Trophoblast cell (in vitro differentiated cells and primary cell): ENCODE data around the gene GYG2.

ENCODE experiments used
- DNase-seq, 2 donors: peaks; one replicate each; pipeline ENCODE4 v3.0.0-alpha.2; 2016
- H2AFZ ChIP-seq: 2 replicates; pipeline ENCODE4 v1.6.1; 2013; ENCODE audit warnings: low read length, moderate library complexity, mild to moderate bottlenecking; ENCODE audit not compliant: insufficient read depth, poor library complexity
- H2AK5ac ChIP-seq: 2 replicates; pipeline ENCODE4 v1.6.1; 2013; ENCODE audit warnings: mild to moderate bottlenecking, low read length
- H2BK120ac ChIP-seq: 2 replicates; pipeline ENCODE4 v1.6.1; 2013; ENCODE audit warnings: low read length, mild to moderate bottlenecking, moderate library complexity; ENCODE audit not compliant: insufficient read depth, poor library complexity
- H2BK12ac ChIP-seq: 2 replicates; pipeline ENCODE4 v1.6.1; 2013; ENCODE audit warnings: mild to moderate bottlenecking, low read length, moderate library complexity
- H2BK5ac ChIP-seq: 2 replicates; pipeline ENCODE4 v1.6.1; 2013; ENCODE audit warnings: low read length, low read depth, moderate library complexity, mild to moderate bottlenecking; ENCODE audit not compliant: poor library complexity
- H3K14ac ChIP-seq: 2 replicates; pipeline ENCODE4 v1.6.1; 2013; ENCODE audit warnings: mild to moderate bottlenecking, low read length
- H3K18ac ChIP-seq: 2 replicates; pipeline ENCODE4 v1.6.1; 2013; ENCODE audit warnings: mild to moderate bottlenecking, low read length
- H3K23ac ChIP-seq: 2 replicates; pipeline ENCODE4 v1.6.1; 2013; ENCODE audit warnings: low read length
- H3K27ac ChIP-seq: 2 replicates; pipeline ENCODE4 v1.5.1; 2013; ENCODE audit warnings: low read depth, mild to moderate bottlenecking, inconsistent platforms, low read length, moderate library complexity
- H3K27me3 ChIP-seq: 2 replicates; pipeline ENCODE4 v1.6.1; 2013; ENCODE audit warnings: inconsistent platforms, mild to moderate bottlenecking, low read length, moderate library complexity; ENCODE audit not compliant: insufficient read depth
- H3K36me3 ChIP-seq, 2 experiments: 1 replicate in 1 of 2; 2 replicates in 1 of 2; pipeline ENCODE4 v1.6.1; 2013; ENCODE audit warnings: low read length in 2 of 2, mild to moderate bottlenecking in 2 of 2, moderate library complexity in 1 of 2; ENCODE audit not compliant: insufficient read depth in 2 of 2, control insufficient read depth in 1 of 2
- H3K4ac ChIP-seq: 2 replicates; pipeline ENCODE4 v1.6.1; 2013; ENCODE audit warnings: low read depth, mild to moderate bottlenecking, low read length, moderate library complexity
- H3K4me1 ChIP-seq, 2 experiments: 1 replicate in 1 of 2; 2 replicates in 1 of 2; pipeline ENCODE4 v1.6.1; 2013; ENCODE audit warnings: low read length in 2 of 2, mild to moderate bottlenecking in 2 of 2, moderate library complexity in 1 of 2; ENCODE audit not compliant: insufficient read depth in 2 of 2, control insufficient read depth in 1 of 2
- H3K4me2 ChIP-seq: 2 replicates; pipeline ENCODE4 v1.6.1; 2013; ENCODE audit warnings: inconsistent platforms, mild to moderate bottlenecking, low read length, moderate library complexity
- H3K4me3 ChIP-seq: 2 replicates; pipeline ENCODE4 v1.5.1; 2013; ENCODE audit warnings: mild to moderate bottlenecking, low read depth, low read length, inconsistent platforms
- H3K79me1 ChIP-seq: one replicate; pipeline ENCODE4 v1.6.1; 2013; ENCODE audit warnings: low read length
- H3K79me2 ChIP-seq: 2 replicates; pipeline ENCODE4 v1.6.1; 2013; ENCODE audit warnings: low read length, mild to moderate bottlenecking; ENCODE audit not compliant: control insufficient read depth, insufficient read depth, poor library complexity
- H3K9ac ChIP-seq: 2 replicates; pipeline ENCODE4 v1.6.1; 2013; ENCODE audit warnings: mild to moderate bottlenecking, low read length
- H3K9me3 ChIP-seq: 2 replicates; pipeline ENCODE4 v1.6.1; 2013; ENCODE audit warnings: low read depth, mild to moderate bottlenecking, control low read depth, inconsistent platforms, low read length; ENCODE audit not compliant: insufficient read depth
- H4K12ac ChIP-seq: 2 replicates; pipeline ENCODE4 v1.6.1; 2013; ENCODE audit warnings: low read depth, mild to moderate bottlenecking, low read length, moderate library complexity
- H4K8ac ChIP-seq: 2 replicates; pipeline ENCODE4 v1.6.1; 2013; ENCODE audit warnings: low read depth, mild to moderate bottlenecking, low read length, moderate library complexity
- H4K91ac ChIP-seq: one replicate; pipeline ENCODE4 v1.6.1; 2013; ENCODE audit warnings: low read depth, mild to moderate bottlenecking, low read length, moderate library complexity
- WGBS: extraction: QIAGEN DNeasy Blood & Tissue Kit; methylation state at CpG from one replicate; pipeline ENCODE4 v1.1.7; 2013; ENCODE audit warnings: missing lambda C conversion rate; ENCODE audit not compliant: insufficient read length, insufficient coverage; ENCODE audit errors: extremely low coverage; 5-methylcytosine and 5-hydroxymethylcytosine counted together

GYG2 gene

GRCh38 chrX:2901367-2902036 lies 72.8 kb downstream of the GYG2 start:
- H3K4me1 ChIP-seq: peaks cover 13 to 18% of the 10 kb centered on the region in 2 experiments

GRCh38 chrX:2902841-2903240 lies 74.1 kb downstream of the GYG2 start:
- H3K27me3 ChIP-seq: no peaks in the 10 kb centered on the region
- no peak overlapping the region for H3K23ac ChIP-seq
- H3K4me2 ChIP-seq: no peak overlapping the region
- no peak overlapping the region for H3K4ac ChIP-seq
- no peak overlapping the region for H3K14ac ChIP-seq
- H2BK12ac ChIP-seq: no peak overlapping the region
- H4K8ac ChIP-seq: no peak overlapping the region
- no CpG with 5 or more reads among the region's 1 CpG for WGBS
- no peak overlapping the region for H3K9ac ChIP-seq
- no peak overlapping the region for H3K27ac ChIP-seq
- H3K9me3 ChIP-seq: no peaks in the 10 kb centered on the region
- no peak overlapping the region for H2AK5ac ChIP-seq
- peaks cover 8% of the 10 kb centered on the region for H3K79me1 ChIP-seq
- peaks cover 2 to 6% of the 10 kb centered on the region in 2 experiments for H3K36me3 ChIP-seq
- no peak overlapping the region for H4K12ac ChIP-seq
- H3K18ac ChIP-seq: no peak overlapping the region
- no peak overlapping the region for H2BK120ac ChIP-seq
- no peak overlapping the region for H2BK5ac ChIP-seq
- H3K79me2 ChIP-seq: no peaks in the 10 kb centered on the region
- DNase-seq: no peak
- H3K4me3 ChIP-seq: no peak overlapping the region
- H3K4me1 ChIP-seq: peaks cover 9 to 12% of the 10 kb centered on the region in 2 experiments
- H4K91ac ChIP-seq: no peak overlapping the region
- no peak overlapping the region for H2AFZ ChIP-seq

More at GRCh38 chrX:2901367-2902036, 72.8 kb downstream of the GYG2 start:
- Histone ChIP-seq H2BK5ac (no peak overlapping the region), H2BK12ac (no peak overlapping the region), H3K4ac (no peak overlapping the region), H3K23ac (no peak overlapping the region), H3K79me2 (no peaks in the 10 kb centered on the region), H4K8ac (no peak overlapping the region), H3K4me3 (no peak overlapping the region), H2AFZ (no peak overlapping the region), H3K79me1 (peaks cover 12% of the 10 kb centered on the region), H3K27me3 (no peaks in the 10 kb centered on the region), H2AK5ac (no peak overlapping the region), H4K91ac (no peak overlapping the region), H3K27ac (no peak overlapping the region), H3K9me3 (no peaks in the 10 kb centered on the region), H3K9ac (no peak overlapping the region), H3K18ac (no peak overlapping the region), H4K12ac (no peak overlapping the region), H3K4me2 (no peak overlapping the region), H2BK120ac (no peak overlapping the region), H3K36me3 (peaks cover 0 to 2% of the 10 kb centered on the region in 2 experiments), H3K14ac (no peak overlapping the region)
- no CpG with 5 or more reads among the region's 9 CpGs for WGBS
- no peak for DNase-seq

- peaks cover 6% of the 10 kb centered on the region for H3K79me1 ChIP-seq
- H3K4me3 ChIP-seq: no peak overlapping the region
- H3K9ac ChIP-seq: no peak overlapping the region
- WGBS: no CpG with 5 or more reads among the region's 2 CpGs
- no peak overlapping the region for H2AK5ac ChIP-seq
- no peak for DNase-seq
- no peak overlapping the region for H3K4ac ChIP-seq
- no peak overlapping the region for H3K18ac ChIP-seq
- H4K91ac ChIP-seq: no peak overlapping the region
- no peak overlapping the region for H2BK120ac ChIP-seq
- H3K4me2 ChIP-seq: no peak overlapping the region
- no peak overlapping the region for H3K27ac ChIP-seq
- no peaks in the 10 kb centered on the region for H3K79me2 ChIP-seq
- H3K27me3 ChIP-seq: no peaks in the 10 kb centered on the region
- H4K8ac ChIP-seq: no peak overlapping the region
- no peak overlapping the region for H2BK12ac ChIP-seq
- no peak overlapping the region for H2BK5ac ChIP-seq
- H3K4me1 ChIP-seq: peaks cover 6 to 8% of the 10 kb centered on the region in 2 experiments
- no peak overlapping the region for H3K14ac ChIP-seq
- H2AFZ ChIP-seq: no peak overlapping the region
- H4K12ac ChIP-seq: no peak overlapping the region
- peaks cover 2 to 6% of the 10 kb centered on the region in 2 experiments for H3K36me3 ChIP-seq
- no peaks in the 10 kb centered on the region for H3K9me3 ChIP-seq
- H3K23ac ChIP-seq: no peak overlapping the region
Observed at GRCh38 chrX:2903366-2903765, 74.6 kb downstream of the GYG2 start.

- Histone ChIP-seq H3K4me2 (no peak overlapping the region), H3K9ac (no peak overlapping the region), H3K27ac (no peak overlapping the region), H3K79me1 (no peaks in the 10 kb centered on the region), H4K12ac (no peak overlapping the region), H2AK5ac (no peak overlapping the region), H3K23ac (no peak overlapping the region), H2BK120ac (no peak overlapping the region), H3K18ac (no peak overlapping the region), H3K79me2 (no peaks in the 10 kb centered on the region), H3K4me1 (peaks cover 0 to 2% of the 10 kb centered on the region in 2 experiments), H2BK12ac (no peak overlapping the region), H3K4ac (no peak overlapping the region), H3K36me3 (peaks cover 2 to 8% of the 10 kb centered on the region in 2 experiments), H3K27me3 (no peaks in the 10 kb centered on the region), H3K9me3 (no peaks in the 10 kb centered on the region), H3K4me3 (no peak overlapping the region), H2AFZ (no peak overlapping the region), H3K14ac (no peak overlapping the region), H4K8ac (no peak overlapping the region), H4K91ac (no peak overlapping the region), H2BK5ac (no peak overlapping the region)
- no peak for DNase-seq
- WGBS: no CpG with 5 or more reads among the region's 27 CpGs
Observed at GRCh38 chrX:2907295-2907694, 78.6 kb downstream of the GYG2 start.
